GM19238 (cell line): ENCODE data around the gene DIS3L2.
"Not testable (repeated sequence)": the region's sequence is repeated elsewhere in the genome, so short reads cannot be mapped to it uniquely, and the experiment has no call there.

Experiments used
- DNase-seq: peaks from one replicate; pipeline ENCODE4 v3.0.0; 2011; ENCODE audit warnings: low spot score; ENCODE audit not compliant: insufficient read length

The DIS3L2 gene

GRCh38 chr2:232331061-232331460 is 369.5 kb downstream of the DIS3L2 start:
- not testable (repeated sequence) for DNase-seq

- DNase-seq = not testable (repeated sequence)
These were observed 370.1 kb downstream of the DIS3L2 start for GRCh38 chr2:232331641-232332040.

- DNase-seq = not testable (repeated sequence)
These were observed 370.9 kb downstream of the DIS3L2 start for GRCh38 chr2:232332244-232332939.

- DNase-seq = no peak
These were observed 371.4 kb downstream of the DIS3L2 start for GRCh38 chr2:232332940-232333259.

- no peak for DNase-seq
These were observed 372.0 kb downstream of the DIS3L2 start for GRCh38 chr2:232333361-232334135.

GRCh38 chr2:232334136-232334884 is 372.8 kb downstream of the DIS3L2 start:
- DNase-seq = not testable (repeated sequence)

- not testable (repeated sequence) for DNase-seq
These were observed 373.3 kb downstream of the DIS3L2 start for GRCh38 chr2:232334885-232335205.

- DNase-seq = not testable (repeated sequence)
These were observed 373.8 kb downstream of the DIS3L2 start for GRCh38 chr2:232335206-232335858.

- no peak for DNase-seq
These were observed 374.3 kb downstream of the DIS3L2 start for GRCh38 chr2:232335859-232336215.

- DNase-seq = no peak
These were observed 374.8 kb downstream of the DIS3L2 start for GRCh38 chr2:232336241-232336736.

GRCh38 chr2:232336981-232337720 is 375.6 kb downstream of the DIS3L2 start:
- DNase-seq = no peak

GRCh38 chr2:232338094-232338758 is 376.7 kb downstream of the DIS3L2 start:
- DNase-seq = not testable (repeated sequence)

- no peak for DNase-seq
These were observed 377.2 kb downstream of the DIS3L2 start for GRCh38 chr2:232338759-232339106.

GRCh38 chr2:232339121-232340081 is 377.9 kb downstream of the DIS3L2 start:
- no peak for DNase-seq

GRCh38 chr2:232340171-232340935 is 378.8 kb downstream of the DIS3L2 start:
- no peak for DNase-seq

- DNase-seq = no peak
These were observed 379.7 kb downstream of the DIS3L2 start for GRCh38 chr2:232341061-232341738.

- DNase-seq = no peak
These were observed 380.2 kb downstream of the DIS3L2 start for GRCh38 chr2:232341739-232342126.
